HepG2 (cell line): ENCODE results near the gene CNR1. TPM values are rescaled to one million over a fixed set of nuclear protein-coding genes. Genes with fewer than 3 reads are reported as not detected.

Experiments
- ATAC-seq: fragments of 200-7000 bp; cut with Tn5 transposase; 3 replicates; pipeline ENCODE4 v1.9.1; 2020; ENCODE audit warnings: mild to moderate bottlenecking, moderate library complexity
- BruUV-seq: library from RNA; stranded (reverse); fragments of 400-500 nt; replicated peaks from 2 replicates; lab custom pipeline; 2021; lab: Mats Ljungman, UMichigan
- CTCF ChIA-PET: fragments of 300-600 bp; formaldehyde crosslinking; extraction: SDS; loops from one replicate; lab custom pipeline; 2021; ENCODE audit warnings: low total read pairs, inconsistent platforms, low intra/inter-chr PET ratio; lab: Yijun Ruan, JAX
- POLR2A ChIA-PET: fragments of 350-600 bp; sonication (Branson Sonifier 250); formaldehyde crosslinking; loops from one replicate; lab custom pipeline; 2020; ENCODE audit warnings: antibody characterized with exemption, inconsistent platforms; lab: Yijun Ruan, JAX
- DNase-seq: peaks from one replicate; pipeline ENCODE4 v3.0.0-alpha.2; 2015; ENCODE audit warnings: low spot score
- FAIRE-seq: peaks from 3 replicates; lab custom pipeline; 2011; peaks lifted over from hg19 to GRCh38; lab: Jason Lieb, UNC
- H2AFZ ChIP-seq: one replicate; pipeline ENCODE4 v1.6.1; 2011; ENCODE audit warnings: low read length, inconsistent platforms
- H3K27ac ChIP-seq: fragments of 300-600 bp; 3 replicates; pipeline ENCODE4 v1.8.0; 2011; ENCODE audit warnings: mixed run types, mild to moderate bottlenecking, mixed read lengths, low read length, inconsistent platforms; ENCODE audit not compliant: insufficient read depth; ENCODE audit errors: extremely low read length
- H3K27me3 ChIP-seq, 2 experiments: fragments of 200-600 bp in 1 of 2; 2 replicates in 1 of 2; 3 replicates in 1 of 2; pipeline versions ENCODE4 v1.6.0 to v1.8.0; 2011; ENCODE audit warnings: low read length in 2 of 2, mild to moderate bottlenecking in 2 of 2, moderate library complexity in 2 of 2, inconsistent platforms in 1 of 2; ENCODE audit not compliant: insufficient read depth in 2 of 2, control insufficient read depth in 1 of 2
- H3K36me3 ChIP-seq, 2 experiments: fragments of 200-600 bp in 1 of 2; replicated peaks in 1 of 2; 2 replicates in 1 of 2; 3 replicates in 1 of 2; pipeline versions ENCODE4 v1.5.1 to v1.8.0; 2011; ENCODE audit warnings: low read length in 2 of 2, inconsistent platforms in 1 of 2; ENCODE audit not compliant: insufficient read depth in 2 of 2, control insufficient read depth in 1 of 2
- H3K4me1 ChIP-seq: 2 replicates; pipeline ENCODE4 v1.5.1; 2012; ENCODE audit warnings: low read length, inconsistent platforms; ENCODE audit not compliant: insufficient read depth
- H3K4me2 ChIP-seq: 2 replicates; pipeline ENCODE4 v1.6.0; 2011; ENCODE audit warnings: low read depth, low read length, inconsistent platforms
- H3K4me3 ChIP-seq, 3 experiments: fragments of 200-600 bp in 1 of 3; sonication (generic), shearing (Covaris generic) in 1 of 3; replicated peaks in 1 of 3; 2 replicates each; pipeline ENCODE4 v1.5.1; 2011 to 2016; ENCODE audit warnings: low read length in 3 of 3, inconsistent platforms in 2 of 3, low read depth in 2 of 3, mild to moderate bottlenecking in 2 of 3, control low read depth in 1 of 3, mixed read lengths in 1 of 3; ENCODE audit not compliant: insufficient read depth in 1 of 3
- H3K79me2 ChIP-seq: one replicate; pipeline ENCODE4 v1.6.1; 2011; ENCODE audit warnings: low read length, inconsistent platforms; ENCODE audit not compliant: insufficient read depth
- H3K9ac ChIP-seq: 2 replicates; pipeline ENCODE4 v1.6.0; 2011; ENCODE audit warnings: mild to moderate bottlenecking, low read depth, low read length, inconsistent platforms; ENCODE audit not compliant: insufficient read depth
- H3K9me3 ChIP-seq: 2 replicates; pipeline ENCODE4 v1.5.1; 2012; ENCODE audit warnings: mild to moderate bottlenecking, low read length
- H4K20me1 ChIP-seq: 2 replicates; pipeline ENCODE4 v1.6.0; 2011; ENCODE audit warnings: inconsistent platforms, mild to moderate bottlenecking, low read length, moderate library complexity; ENCODE audit not compliant: insufficient read depth
- KIAA2018 ChIP-seq: sonication (generic); formaldehyde crosslinking; IDR thresholded peaks from 2 replicates; pipeline ENCODE4 v1.5.0; 2020; ENCODE audit warnings: mild to moderate bottlenecking, missing genetic modification reagents, borderline replicate concordance
- POLR2AphosphoS5 ChIP-seq: IDR thresholded peaks from 2 replicates; pipeline ENCODE4 v1.6.1; 2012; ENCODE audit warnings: low read depth, low read length
- WGBS: methylation state at CpG from one replicate; pipeline ENCODE4 v1.1.6; 2017; ENCODE audit warnings: low lambda C conversion rate; 5-methylcytosine and 5-hydroxymethylcytosine counted together
- in situ Hi-C: cut with HindIII; loops from 2 replicates; pipeline ENCODE4 v1.10.0; 2017; ENCODE audit warnings: low pct_unique_long_range_greater_than_20kb; ENCODE audit not compliant: extremely low pct_ligation_motif_present
- intact Hi-C: fragments of 100-400 bp; cut with micrococcal nuclease; formaldehyde crosslinking; loops from one replicate; pipeline ENCODE4 v1.10.0; 2022; ENCODE audit not compliant: unreplicated experiment
- polyA plus RNA-seq, 8 experiments: library from polyadenylated mRNA; depleted of rRNA in 3 of 8; stranded (reverse) in 7 of 8; unstranded in 1 of 8; fragments of >200 nt; fragmentation: Illumina TruSeq in 4 of 8; extraction: Trizol in 4 of 8; gene quantifications; 2 replicates each; pipeline versions ENCODE4 v1.2.1 to v1.2.3, GENCODE V29; 2011 to 2016; ENCODE audit warnings: low read depth in 4 of 8, missing spikeins in 1 of 8, mixed read lengths in 1 of 8; ENCODE audit not compliant: insufficient read depth in 1 of 8
- total RNA-seq, 5 experiments: library from RNA; depleted of rRNA; stranded (reverse); fragments of >200 nt; fragmentation: Illumina TruSeq; extraction: Trizol; gene quantifications; 2 replicates each; pipeline ENCODE4 v1.2.3, GENCODE V29; 2016; ENCODE audit warnings: low read depth in 1 of 5

CNR1 gene
- total and polyA plus RNA-seq, 2 of the 13 experiments (the other 11 are each of a cell fraction or from before 2014, with no cell fraction given) = not detected

- intact Hi-C loops = no loop called here
- WGBS = 0% methylated on average over 1 of the region's 1 CpG
These were observed 28.2 kb downstream of the CNR1 start for GRCh38 chr6:88137915-88138314.

More at GRCh38 chr6:88137915-88138314, 28.2 kb downstream of the CNR1 start:
- Histone ChIP-seq H3K36me3 (no peaks in the 10 kb centered on the region), H3K9ac (no peak overlapping the region), H3K27ac (no peak overlapping the region), H4K20me1 (no peaks in the 10 kb centered on the region), H3K9me3 (no peaks in the 10 kb centered on the region), H3K4me2 (no peak overlapping the region), H2AFZ (no peak overlapping the region), H3K27me3 (no peaks in the 10 kb centered on the region), H3K4me3 (no peak overlapping the region), H3K79me2 (no peaks in the 10 kb centered on the region), H3K4me1 (no peaks in the 10 kb centered on the region)
- no TSS peak for BruUV-seq
- no peak for ATAC-seq
- no peak for FAIRE-seq
- no peak for DNase-seq
- ChIA-PET CTCF (no interaction called here), POLR2A (no interaction called here)
- no peak for TF ChIP-seq POLR2AphosphoS5
- TF ChIP-seq KIAA2018 (CRISPR knock-in tag) = no peak
- in situ Hi-C loops = no loop called here
